Suppressor macrophage (primary cell): ENCODE measurements around the gene FILIP1.
"Not testable (repeated sequence)": the region's sequence is repeated elsewhere in the genome, so short reads cannot be mapped to it uniquely, and the experiment has no call there.

ENCODE experiments used
- DNase-seq, 4 experiments: peaks; one replicate each; pipeline ENCODE4 v3.0.0-alpha.2; 2020 to 2022

The FILIP1 gene

DNA sequence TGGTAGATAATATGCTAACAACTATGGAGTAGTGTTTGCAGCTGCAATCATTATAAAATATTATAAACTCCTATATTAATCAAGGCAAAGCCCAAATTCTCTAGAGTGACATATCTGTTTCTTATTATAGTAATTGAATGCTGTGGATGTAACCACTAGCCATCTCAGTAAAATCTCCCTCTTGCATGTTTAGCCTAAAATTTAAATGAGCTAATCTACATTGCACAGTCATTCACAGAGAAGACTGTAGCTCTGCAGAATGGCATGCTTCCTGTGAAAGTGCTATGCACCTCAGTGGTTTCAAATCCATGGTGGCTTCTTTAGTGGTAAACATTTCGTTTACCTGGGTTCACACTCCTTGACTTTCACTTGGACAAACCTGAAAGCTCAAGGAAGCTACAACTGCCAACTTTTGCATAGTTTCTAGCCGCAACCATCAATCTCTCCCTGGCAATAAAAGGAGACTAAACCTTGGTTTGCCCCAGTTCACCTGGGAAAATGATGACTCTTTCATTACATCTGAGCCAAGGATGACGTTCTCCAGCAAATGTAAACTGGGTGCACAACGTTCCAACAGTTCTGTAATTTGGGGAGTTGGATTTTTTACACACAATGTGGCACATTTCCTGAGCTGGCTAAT, 47.2 kb downstream of the FILIP1 start:
- no peak for DNase-seq

DNA sequence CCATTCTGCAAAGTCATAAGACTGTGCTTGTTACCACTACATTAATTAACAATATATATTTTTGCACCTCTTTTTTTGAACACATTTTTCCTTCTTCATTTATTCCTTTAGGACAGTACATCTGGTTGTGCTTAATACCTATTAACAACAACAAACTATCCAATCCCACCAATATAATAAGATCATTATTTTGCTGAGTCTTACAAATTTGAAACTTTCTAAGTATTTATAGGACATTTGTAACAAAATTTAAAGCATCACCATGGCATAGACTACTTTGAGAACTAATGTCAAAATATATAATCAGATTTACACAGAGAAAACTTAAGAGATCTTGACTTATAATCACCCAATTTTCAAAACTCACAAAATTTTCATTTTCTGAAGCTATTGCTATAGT, 47.9 kb downstream of the FILIP1 start:
- DNase-seq: no peak

DNA sequence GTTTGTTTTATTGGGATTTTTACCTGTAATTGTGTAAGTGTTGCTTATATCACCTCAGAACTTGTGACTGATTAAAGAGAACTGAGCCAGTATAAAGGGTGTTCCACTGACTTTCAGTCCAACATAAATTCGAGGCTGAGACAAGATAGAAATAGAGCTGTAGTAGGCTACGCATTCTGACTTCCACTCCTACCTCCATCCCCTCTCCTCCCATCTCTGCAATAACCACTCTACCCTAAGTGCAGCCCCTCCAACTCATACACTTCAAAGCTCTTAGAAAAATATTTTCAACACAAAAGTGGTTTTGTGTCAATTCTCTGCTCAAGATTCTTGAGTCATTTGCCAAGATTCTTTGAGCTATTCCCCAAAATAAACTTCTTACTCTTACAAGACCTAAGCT, 48.7 kb downstream of the FILIP1 start:
- DNase-seq: no peak

DNA sequence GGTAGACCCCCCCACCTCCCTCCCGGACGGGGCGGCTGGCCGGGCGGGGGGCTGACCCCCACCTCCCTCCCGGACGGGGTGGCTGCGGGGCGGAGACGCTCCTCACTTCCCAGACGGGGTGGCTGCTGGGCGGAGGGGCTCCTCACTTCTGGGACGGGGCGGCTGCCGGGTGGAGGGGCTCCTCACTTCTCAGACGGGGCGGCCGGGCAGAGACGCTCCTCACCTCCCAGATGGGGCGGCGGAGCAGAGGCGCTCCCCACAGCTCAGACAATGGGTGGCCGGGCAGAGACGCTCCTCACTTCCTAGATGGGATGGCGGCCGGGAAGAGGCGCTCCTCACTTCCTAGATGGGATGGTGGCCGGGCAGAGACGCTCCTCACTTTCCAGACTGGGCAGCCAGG, 51.7 kb downstream of the FILIP1 start:
- DNase-seq: not testable (repeated sequence)

DNA sequence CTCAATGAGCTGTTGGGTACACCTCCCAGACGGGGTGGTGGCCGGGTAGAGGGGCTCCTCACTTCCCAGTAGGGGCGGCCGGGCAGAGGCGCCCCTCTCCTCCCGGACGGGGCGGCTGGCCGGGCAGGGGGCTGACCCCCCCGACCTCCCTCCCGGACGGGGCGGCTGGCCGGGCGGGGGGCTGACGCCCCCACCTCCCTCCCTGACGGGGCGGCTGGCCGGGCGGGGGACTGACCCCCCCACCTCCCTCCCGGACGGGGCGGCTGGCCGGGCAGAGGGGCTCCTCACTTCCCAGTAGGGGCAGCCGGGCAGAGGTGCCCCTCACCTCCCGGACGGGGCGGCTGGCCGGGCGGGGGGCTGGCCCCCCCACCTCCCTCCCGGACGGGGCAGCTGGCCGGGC, 52.1 kb downstream of the FILIP1 start:
- DNase-seq: not testable (repeated sequence)

DNA sequence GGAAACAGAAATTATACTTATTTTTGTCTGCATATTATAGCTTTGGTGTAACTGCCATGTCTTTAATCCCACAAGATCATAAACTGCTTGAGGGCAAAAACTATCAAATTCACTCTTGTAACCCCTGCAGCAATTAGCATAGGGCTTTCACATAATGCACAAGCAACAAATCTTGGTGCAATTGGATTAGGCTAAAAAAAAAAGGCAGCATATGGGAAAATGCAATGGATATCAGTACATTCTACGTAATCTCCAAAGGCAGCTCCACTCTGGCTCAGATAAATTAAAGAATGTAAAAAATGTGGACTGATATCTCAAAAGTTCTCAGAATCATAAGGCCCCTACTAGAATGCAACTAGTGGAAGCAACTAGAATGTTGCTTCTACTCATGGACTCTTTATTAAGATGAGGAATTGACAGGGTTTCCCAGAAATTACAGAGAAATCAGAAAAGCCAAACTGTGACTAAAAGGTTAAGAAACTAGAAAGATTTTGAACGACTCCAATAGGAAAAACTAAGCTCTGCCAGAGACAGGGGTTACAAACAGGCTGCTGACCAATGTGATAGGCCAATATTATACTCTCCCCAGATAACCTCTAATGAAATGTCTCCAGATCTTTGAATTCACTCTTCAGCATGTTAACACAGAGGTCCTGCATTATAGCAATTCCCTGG, 55.0 kb downstream of the FILIP1 start:
- no peak for DNase-seq

DNA sequence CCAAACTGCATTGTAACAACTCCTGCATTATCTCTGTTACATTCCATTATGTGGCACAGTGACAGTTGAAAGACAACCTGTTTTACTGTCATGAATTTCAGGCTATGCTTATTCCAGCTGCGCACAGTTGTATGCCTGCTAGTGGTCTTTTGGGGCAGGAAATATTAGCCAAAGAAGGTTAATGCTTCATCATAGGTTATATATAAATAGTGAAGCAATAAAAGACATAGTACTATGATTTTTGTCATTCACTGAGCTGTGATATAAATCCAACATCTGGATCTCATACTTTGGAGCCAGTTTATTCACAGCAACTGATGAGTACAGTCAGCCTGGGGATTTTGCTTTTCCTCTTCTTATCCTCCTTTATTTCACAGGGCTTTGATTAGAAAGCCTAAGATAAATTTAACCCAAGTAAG, 55.6 kb downstream of the FILIP1 start:
- no peak for DNase-seq

DNA sequence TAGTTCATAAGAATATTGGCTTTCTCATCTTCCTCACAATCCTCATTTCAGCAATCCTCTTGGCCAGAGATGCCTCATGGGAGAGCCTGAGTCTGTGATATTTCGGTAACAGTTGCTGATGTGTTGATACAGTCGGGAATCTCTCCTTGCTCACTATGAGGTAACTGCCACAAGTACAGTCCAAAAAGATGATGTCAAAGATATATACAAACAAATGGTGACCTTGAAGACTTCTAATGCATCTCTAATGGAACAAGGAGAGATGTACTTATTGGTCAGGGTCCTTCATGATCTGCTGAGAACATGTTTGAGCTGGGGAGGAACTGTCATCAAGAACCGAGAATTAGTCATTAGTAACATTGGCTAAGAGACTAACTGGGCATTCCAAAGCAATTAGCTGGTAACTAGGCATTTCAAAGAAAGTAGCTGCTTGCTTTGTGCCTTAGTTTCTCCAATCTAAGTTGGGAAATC, 56.1 kb downstream of the FILIP1 start:
- DNase-seq: no peak

DNA sequence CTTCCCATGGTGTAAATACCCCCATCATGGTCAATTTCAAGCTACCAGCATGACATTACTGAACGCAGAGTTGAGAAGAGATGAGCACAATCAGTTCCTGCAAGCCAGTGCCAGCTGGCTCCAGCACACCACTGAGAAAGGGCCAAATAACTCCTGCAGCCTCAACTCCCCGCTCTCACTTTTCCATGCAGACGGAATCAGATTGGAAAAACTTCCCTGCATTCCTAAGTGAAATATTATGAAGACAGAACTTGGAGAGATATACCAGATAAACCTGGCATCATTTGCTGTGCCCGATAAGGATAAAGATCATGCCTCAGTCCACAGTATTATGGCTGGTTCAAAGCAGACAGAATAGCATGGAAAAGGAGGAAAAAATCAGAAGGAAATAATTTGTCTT, 56.7 kb downstream of the FILIP1 start:
- DNase-seq: no peak

DNA sequence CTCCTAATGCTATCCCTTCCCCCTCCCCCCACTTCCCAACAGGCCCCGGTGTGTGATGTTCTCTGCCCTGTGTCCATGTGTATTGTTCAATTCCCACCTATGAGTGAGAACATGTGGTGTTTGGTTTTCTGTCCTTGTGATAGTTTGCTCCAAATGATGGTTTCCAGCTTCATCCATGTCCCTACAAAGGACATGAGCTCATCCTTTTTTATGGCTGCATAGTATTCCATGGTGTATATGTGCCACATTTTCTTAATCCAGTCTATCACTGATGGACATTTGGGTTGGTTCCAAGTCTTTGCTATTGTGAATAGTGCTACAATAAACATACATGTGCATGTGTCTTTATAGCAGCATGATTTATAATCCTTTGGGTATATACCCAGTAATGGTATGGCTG, 60.8 kb downstream of the FILIP1 start:
- DNase-seq: not testable (repeated sequence)

DNA sequence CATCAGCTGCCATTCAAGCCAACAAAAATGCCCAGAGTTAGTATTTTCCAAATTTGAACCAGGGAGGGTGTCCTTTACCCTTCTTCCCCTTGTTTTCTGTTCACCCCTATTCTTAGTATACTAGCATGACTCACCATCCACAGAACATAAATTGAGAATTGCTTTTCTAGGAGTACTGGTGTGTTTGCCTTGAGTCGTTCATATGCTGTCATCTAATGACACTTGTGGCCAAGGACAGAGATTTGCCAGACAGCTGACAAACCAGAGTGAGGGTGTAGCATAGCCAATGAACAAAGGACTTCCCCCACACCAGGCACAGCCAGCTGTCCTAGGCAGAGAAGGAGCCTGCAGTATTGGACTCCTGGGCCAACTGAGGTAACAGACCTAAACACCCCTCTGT, 62.2 kb downstream of the FILIP1 start:
- DNase-seq: no peak

DNA sequence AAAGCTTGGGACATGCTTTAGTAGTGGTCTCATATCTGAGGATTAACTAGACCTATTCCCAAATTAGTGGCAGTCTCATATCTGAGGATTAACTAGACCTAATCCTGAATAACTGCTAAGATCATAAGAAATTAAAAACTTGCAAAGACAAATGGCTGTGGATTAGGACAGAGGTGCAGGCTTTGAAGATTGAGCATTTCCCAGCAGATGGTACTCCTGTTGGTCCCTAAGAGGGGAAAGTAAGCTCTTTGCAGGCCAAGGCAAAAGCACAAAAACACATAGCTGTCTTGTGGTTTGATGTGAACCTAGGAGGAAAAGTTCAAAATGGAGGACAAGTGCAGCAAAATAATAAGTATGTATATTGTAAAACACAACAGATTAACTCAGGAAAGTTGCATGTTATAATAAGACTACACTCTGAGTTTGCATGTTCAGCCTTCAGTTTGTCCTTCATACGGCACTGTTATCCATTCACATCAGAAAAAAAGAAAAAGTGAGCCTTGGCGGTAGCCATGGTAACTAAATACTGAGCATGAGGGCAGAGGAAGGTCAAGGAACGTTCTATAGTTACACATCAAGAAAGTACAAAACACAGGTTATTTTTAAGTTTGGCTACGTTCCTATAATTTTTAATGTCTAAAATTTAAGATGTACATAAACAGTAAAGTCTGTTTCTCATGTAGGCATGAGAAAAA, 62.8 kb downstream of the FILIP1 start:
- DNase-seq: no peak

DNA sequence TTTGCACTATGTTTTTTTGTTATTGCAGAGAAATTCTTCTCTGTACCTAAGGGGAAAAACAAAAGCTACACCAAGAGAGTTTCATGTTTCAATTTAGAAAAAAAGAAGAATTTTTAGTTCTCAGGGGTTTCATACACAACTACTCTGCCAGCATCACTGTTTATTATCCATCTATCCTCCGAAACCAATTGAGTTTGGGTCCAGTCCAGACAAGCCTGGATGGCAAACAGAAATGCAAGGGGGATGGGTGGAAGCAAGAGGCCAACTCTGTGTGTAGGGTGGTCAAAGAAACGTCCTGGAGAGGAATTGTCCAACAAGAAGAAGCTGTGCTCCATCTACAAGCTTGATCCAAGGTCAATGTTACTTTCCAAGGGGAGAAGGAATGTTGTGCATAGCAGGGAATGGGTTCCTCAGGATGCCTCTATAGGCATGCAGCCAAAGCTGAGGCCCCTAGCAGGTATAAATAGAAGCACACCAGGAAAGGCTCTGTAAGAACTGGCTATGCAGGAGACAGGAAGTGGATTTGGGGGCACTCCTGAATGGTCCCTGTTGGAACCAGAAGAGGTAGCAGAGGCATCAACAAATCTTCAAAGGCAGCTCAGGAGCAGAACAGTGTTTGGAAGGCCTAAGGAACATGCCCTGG, 64.4 kb downstream of the FILIP1 start:
- DNase-seq: no peak

DNA sequence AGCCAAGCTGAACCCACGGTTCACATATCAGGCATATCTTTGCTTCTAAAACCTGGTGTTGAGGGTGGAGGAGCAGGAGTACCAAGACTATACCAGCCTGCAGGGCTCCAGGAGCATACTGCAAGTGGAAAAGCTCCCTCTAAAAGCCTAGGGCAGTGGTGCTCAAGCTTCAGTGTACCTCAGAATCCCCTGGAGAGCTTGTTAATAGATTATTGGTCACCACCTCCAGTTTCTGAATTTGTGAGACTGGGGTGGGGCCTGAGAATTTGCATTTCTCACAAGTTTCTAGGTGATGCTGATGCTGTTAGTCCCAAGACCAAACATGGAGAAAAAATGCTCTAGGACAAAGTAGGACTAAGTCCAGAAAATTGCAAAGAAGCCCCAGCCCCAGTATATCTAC, 65.4 kb downstream of the FILIP1 start:
- no peak for DNase-seq

DNA sequence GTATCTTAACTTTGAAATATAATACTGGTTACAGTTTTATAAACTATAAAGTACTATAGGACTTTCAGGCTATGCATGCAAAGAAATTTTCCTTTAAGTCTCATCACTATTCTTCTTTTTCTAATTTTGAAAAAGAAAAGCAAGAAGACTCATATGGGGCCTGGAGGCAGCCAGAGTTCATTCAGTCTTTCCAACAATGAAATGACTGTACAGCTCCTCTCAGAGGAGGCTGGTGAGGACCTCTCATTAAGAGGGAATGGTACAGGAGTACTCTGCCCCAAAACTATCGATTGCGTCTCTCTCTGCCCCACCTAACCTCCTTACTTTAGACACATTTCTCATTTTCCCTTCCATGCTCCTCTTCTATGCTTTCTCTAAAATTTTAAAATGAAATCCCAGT, 66.3 kb downstream of the FILIP1 start:
- DNase-seq: no peak

DNA sequence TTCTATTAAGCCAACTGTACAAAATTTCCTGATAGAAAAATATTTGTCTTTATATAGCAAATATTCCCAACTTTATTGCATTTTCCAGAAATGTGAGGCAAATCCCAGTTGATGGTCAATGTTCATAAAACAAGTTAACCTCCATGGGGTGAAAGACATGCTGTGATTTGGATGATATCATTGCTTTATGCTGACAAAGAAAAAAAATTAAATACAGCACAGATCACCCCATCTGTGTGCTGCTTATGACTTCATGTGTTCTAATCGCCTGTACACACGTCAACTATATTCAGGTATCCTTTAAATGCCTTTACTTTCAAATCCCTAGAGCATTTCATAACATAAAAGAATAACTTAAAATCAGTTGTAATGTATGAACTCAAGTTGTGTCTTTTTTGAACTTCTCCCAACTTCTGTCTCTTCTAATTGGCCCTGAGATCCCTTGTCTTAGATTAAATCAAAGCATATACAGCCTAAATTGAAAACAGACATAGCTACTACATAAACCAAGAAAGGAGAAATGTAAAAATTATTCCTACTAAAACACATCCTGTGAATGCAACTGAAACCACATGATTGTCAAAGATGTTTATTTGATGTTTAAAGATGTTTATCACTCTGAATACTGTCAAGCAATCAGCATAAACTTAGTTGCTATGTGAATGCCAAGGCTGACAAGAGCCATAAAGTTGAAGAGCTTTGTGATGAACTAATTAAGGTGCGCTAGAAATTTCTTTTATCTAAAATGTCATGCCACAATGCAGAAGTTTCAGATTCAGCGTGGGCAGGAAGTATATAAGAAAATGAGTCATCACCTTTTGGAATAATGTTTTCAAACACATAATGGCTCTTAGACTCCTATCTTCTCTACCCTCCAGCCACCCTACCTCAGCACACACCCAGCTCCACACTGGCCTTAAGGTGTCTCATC, 68.7 kb downstream of the FILIP1 start:
- no peak for DNase-seq

DNA sequence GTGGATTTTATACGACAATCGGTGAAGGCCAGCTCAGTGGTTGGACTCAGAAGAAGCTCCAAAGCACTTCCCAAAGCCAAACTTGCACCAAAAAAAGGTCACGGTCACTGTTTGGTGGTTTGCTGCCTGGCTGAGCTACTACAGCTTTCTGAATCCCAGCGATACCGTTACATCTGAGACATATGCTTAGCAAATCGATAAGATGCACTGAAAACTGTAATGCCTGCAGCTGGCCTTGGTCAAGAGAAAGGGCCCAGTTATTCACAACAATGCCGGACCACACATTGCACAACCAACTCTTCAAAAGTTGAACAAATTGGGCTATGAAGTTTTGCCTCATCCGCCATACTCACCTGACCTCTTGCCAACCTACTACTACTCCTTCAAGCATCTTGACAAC, 70.2 kb downstream of the FILIP1 start:
- no peak for DNase-seq

DNA sequence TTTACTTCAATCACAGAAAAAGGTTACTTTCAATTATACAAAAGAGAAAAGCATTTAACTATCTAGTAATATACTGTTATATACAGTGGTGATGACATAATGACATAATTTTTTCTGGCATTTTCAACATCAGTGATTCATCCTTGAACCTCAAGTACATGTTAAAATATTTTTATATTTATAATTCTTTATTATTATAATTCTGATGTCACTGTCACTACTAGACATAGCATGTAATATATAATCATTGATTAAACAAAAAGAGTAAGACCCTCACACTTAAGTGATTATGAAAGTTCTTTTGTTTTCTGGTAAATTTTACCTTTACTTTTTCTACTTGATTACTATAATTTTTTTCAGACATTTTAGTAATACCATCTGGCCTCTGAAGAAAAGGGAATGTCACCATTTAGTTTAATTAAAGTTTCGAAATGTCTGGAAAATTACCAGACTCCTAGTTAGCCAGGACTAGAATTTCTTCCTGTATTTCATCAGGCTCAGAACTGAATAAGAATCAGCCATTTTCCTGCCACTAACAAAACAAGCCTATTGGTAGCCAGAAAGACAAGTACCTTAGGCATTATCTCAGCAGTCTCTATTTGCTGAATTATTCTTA, 71.5 kb downstream of the FILIP1 start:
- DNase-seq: no peak

DNA sequence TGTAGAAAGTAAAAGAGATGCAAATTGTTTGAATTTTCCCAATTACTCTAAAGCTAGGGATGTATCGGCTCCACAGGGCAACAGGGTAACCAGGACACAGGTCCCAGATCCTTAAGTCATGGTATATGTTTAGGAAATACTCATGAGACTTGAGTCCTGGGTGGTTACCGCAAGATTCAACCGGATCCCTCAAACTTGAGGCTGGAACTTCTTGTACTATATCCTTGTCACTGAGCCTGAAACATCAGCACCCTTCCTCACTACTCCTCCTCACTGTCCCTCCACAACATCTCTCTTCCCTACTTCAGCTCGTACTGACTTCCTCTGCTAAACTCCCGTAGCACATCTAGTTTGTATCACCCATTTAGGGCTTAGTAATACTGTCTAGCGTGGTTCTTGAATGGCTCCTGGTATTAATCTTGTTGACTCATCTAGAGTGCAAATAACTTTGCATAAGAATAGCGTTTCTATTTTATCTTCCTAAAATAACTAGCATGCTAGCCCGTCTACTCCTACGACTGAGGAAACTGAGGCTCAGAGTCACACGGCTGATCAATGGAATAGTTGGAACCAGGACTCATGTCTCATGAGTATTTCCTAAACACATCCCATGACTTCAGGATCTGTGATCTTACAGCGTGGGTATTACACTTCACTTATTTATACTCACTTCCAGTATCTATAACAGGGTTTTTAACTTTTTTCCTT, 72.1 kb downstream of the FILIP1 start:
- DNase-seq: no peak

DNA sequence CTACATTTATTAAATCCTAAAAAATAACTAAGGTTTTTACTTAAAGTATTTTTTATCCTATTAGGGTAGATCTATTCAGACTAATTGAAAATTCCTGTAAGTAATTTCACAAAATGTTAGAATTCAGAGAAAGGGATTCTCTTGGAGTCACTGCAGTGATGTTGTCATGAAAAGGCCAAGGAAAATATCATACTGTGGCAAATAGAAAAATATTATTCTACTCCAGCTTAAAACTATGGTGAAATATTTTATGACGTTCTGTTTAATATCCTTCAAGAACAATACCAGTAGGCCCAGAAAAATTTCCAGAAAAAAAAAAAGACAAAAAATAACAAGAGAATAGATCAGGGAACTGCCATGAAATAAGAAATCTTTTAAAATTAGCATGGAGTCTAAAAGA, 73.6 kb downstream of the FILIP1 start:
- DNase-seq: no peak

DNA sequence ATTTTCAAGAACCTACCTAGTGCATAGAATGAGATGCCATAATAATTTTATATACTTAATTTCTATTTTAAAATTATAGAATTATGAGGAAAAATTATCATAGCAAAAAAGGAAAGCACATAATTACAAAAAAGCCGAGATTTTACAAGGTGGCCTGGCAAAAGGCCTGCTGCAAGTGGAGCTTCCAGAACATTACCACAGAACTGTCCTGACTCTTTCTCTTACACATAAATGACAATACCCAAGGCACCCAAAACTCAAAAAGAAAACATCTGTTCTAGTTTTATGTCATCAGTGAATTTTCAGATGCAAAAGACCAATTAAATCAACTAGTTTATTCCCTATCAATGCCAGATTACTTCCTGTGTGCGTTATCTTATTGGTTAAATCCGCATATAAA, 74.2 kb downstream of the FILIP1 start:
- no peak for DNase-seq
